IPS DF 6.9 (cell line): ENCODE results near the gene NME3.

Experiments
- DNase-seq: peaks from one replicate; pipeline ENCODE4 v3.0.0-alpha.2; 2013; ENCODE audit warnings: low read depth, low spot score
- H3K27ac ChIP-seq: one replicate; pipeline ENCODE4 v1.5.1; 2013; ENCODE audit warnings: low read length, control low read depth
- H3K27me3 ChIP-seq: 2 replicates; pipeline ENCODE4 v1.6.1; 2013; ENCODE audit warnings: mild to moderate bottlenecking, low read length; ENCODE audit not compliant: control insufficient read depth, insufficient read depth
- H3K36me3 ChIP-seq: 2 replicates; pipeline ENCODE4 v1.6.1; 2013; ENCODE audit warnings: low read length; ENCODE audit not compliant: control insufficient read depth, insufficient read depth
- H3K4me1 ChIP-seq: 2 replicates; pipeline ENCODE4 v1.6.1; 2013; ENCODE audit warnings: low read length; ENCODE audit not compliant: control insufficient read depth, insufficient read depth
- H3K4me3 ChIP-seq: 2 replicates; pipeline ENCODE4 v1.5.1; 2013; ENCODE audit warnings: mild to moderate bottlenecking, low read length
- H3K9me3 ChIP-seq: 2 replicates; pipeline ENCODE4 v1.6.1; 2013; ENCODE audit warnings: low read length, inconsistent platforms; ENCODE audit not compliant: control insufficient read depth, insufficient read depth
- WGBS: extraction: QIAGEN DNeasy Blood & Tissue Kit; methylation state at CpG from one replicate; pipeline ENCODE4 v1.1.7; 2013; ENCODE audit warnings: mixed read lengths, missing lambda C conversion rate; ENCODE audit not compliant: insufficient read length, insufficient coverage; 5-methylcytosine and 5-hydroxymethylcytosine counted together

The NME3 gene

DNA sequence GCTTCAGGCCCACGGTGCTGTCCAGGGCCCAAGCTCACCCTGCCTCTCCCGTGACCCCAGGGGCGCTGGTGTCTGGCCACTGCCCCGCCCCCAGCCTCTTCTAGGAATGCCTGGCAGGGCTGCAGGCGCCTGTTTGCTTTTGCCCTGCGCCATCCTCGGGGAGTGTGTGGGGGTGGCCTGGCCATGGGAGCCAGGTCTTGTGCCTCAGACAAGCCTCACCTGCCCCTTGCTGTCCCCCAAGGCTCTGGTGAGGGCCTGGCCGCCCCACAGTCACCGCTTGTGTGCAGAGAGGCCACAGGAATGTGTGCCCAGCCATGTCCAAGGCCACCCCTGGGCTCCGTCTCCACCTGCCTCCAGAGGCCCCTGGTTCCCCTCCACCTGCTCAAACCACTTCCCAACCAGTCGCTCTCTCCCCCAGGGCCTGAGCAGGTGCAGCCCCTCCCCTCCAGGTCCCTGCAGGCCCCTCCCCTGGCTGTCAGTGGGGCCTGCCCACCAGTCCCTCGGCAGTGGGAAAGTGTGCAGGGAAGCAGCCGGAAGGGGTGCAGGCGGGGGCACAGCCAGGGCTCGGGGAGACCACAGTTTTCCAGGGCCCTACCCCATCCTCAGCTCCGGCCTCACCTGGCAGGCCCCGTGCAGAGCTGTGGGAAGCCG, 23.0 kb upstream of the NME3 start:
- DNase-seq, result no peak
- no peak overlapping the region for H3K4me3 ChIP-seq
- WGBS, result no CpG with 5 or more reads among the region's 18 CpGs
- peaks cover 3% of the 10 kb centered on the region for H3K9me3 ChIP-seq
- H3K27me3 ChIP-seq, result no peaks in the 10 kb centered on the region
- no peaks in the 10 kb centered on the region; the same call in 1 of the 2 replicates for H3K4me1 ChIP-seq
- H3K27ac ChIP-seq, result no peak overlapping the region
- peaks cover 3% of the 10 kb centered on the region for H3K36me3 ChIP-seq

- no CpG with 5 or more reads among the region's 28 CpGs for WGBS
- peaks cover 7% of the 10 kb centered on the region for H3K36me3 ChIP-seq
- H3K9me3 ChIP-seq, result peaks cover 1% of the 10 kb centered on the region
- DNase-seq, result no peak
- no peak within 1 kb of the TSS for H3K4me3 ChIP-seq
- H3K27ac ChIP-seq, result no peak within 1 kb of the TSS
- H3K27me3 ChIP-seq, result no peaks in the 10 kb centered on the region
- no peaks in the 10 kb centered on the region; the same call in 1 of the 2 replicates for H3K4me1 ChIP-seq
These were observed 22.4 kb upstream of the NME3 start, which contains the start of gene IGFALS for GRCh38 chr16:1793578-1794220. Gene IGFALS, minus strand, starts transcription at chr16:1793705. Its CDS starts 53 bp downstream, at chr16:1793652.

DNA sequence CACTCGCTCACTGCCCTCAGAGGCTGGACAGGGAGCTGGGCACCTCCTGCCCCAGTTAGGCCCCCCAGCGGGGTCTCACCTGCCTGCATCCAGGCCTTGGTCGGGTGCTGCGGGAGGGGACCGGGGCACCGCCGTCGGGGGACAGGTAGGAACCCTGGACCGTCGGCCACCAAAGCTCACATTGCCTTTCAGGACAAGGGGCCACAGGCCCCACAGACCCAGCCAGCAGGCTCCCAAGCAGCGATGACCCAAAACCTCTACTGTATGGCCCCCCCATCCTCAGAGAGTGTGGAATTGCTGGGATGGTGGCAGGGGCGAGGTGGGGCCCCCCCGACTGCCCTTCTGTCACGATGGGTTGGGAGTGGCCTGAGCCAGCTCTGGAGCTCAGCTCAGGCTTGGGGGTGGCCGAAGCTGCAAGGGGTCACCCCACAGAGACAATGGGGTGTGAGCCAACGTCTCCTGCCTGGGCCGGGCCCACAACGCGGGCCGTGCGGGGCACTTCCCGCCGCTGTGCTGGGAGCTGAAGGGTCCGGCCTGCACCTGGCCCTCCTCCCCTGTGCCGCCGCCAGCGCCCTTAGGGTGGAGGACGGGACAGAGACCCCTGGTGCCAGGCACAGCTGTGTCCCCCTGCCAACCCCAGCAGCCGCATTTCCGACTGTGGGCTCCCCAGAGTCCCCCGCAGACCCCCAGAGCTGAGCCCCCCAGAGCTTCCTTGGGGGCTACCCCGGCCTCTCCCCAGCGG, 21.7 kb upstream of the NME3 start:
- Histone ChIP-seq H3K27me3 (no peaks in the 10 kb centered on the region), H3K4me3 (no peak overlapping the region), H3K36me3 (peaks cover 14% of the 10 kb centered on the region), H3K4me1 (no peaks in the 10 kb centered on the region; the same call in 1 of the 2 replicates), H3K9me3 (no peaks in the 10 kb centered on the region; the same call in 1 of the 2 replicates), H3K27ac (no peak overlapping the region)
- DNase-seq, result no peak
- WGBS, result no CpG with 5 or more reads among the region's 33 CpGs

DNA sequence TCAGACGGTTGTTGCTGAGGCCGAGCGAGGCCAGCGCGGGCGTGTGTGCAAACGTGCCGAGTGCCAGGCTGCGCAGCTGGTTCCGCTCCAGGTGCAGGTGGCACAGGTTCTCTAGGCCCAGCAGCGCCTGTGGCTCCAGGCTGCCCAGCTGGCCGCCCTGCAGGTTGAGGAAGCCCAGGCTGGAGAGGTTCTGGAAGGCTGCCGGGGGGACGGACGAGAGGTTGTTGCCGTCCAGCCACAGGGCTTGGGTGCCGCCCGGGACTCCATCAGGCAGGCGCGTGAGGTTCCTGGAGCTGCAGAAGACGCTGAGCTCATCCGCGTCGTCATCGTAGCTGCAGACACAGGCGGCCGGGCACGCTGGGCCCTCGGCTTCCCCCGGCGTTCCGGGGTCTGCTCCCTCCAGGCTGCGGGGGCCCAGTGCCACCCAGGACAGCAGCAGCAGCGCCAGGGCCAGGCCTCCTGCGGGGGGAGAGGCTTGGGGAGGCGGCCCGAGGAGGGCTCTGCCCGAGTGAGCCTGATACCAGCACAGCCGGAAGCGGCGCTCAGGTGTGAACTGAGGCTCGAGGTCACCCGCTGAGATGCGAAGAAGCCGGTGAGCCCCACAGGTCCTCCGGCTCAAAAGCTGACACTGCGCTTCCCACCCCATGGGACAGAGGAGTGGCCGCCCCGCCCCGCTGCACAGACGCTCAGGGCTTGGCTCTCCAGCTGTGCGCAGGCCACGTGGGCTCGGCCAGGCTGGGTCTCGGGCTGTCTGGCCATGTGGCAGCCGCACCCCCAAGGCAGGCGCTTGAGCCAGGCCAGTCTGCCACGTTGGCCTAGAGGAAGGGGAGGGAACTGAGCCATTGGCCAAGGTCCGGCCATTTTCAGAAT, 20.8 kb upstream of the NME3 start:
- no peak overlapping the region for H3K27ac ChIP-seq
- no peak for DNase-seq
- WGBS, result no CpG with 5 or more reads among the region's 59 CpGs
- H3K9me3 ChIP-seq, result no peaks in the 10 kb centered on the region; the same call in 1 of the 2 replicates
- H3K27me3 ChIP-seq, result no peaks in the 10 kb centered on the region
- peaks cover 17% of the 10 kb centered on the region for H3K36me3 ChIP-seq
- H3K4me1 ChIP-seq, result no peaks in the 10 kb centered on the region; the same call in 1 of the 2 replicates
- H3K4me3 ChIP-seq, result no peak overlapping the region

GRCh38 chr16:1791256-1791942, 20.1 kb upstream of the NME3 start:
- H3K4me3 ChIP-seq, result no peak overlapping the region
- no peak overlapping the region for H3K27ac ChIP-seq
- H3K27me3 ChIP-seq, result no peaks in the 10 kb centered on the region
- peaks cover 24% of the 10 kb centered on the region for H3K36me3 ChIP-seq
- H3K9me3 ChIP-seq, result no peaks in the 10 kb centered on the region
- DNase-seq, result no peak
- no CpG with 5 or more reads among the region's 53 CpGs for WGBS
- H3K4me1 ChIP-seq, result no peaks in the 10 kb centered on the region; the same call in 1 of the 2 replicates

DNA sequence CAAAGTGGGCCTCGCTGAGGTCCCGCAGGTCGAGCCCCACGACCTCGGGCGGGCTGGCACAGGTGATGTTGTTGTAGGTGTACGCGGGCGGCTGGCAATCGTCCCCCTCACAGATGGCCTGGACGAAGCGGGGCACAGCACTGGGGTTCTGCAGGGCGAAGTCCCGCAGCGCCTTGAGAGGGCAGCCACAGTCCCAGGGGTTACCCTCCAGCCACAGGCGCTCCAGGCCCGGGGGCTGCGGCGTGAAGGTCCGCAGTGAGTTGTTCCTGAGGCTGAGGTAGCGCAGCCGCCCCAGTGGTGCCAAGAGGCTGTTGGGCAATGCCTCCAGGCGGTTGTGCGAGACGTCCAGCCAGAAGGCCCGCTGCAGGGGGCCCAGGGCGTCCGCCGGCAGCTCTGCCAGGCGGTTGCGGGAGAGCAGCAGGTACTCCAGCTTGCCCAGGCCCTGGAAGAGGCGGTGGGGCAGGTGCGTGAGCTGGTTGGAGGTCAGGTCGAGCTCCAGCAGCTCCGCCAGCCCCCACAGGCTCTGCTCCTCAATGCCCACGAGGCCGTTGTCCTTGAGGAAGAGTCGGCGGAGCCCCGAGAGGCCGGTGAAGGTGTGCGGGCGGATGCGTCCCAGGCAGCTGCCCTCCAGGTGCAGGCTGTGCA, 19.4 kb upstream of the NME3 start:
- Histone ChIP-seq H3K27ac (no peak overlapping the region), H3K9me3 (no peaks in the 10 kb centered on the region), H3K27me3 (no peaks in the 10 kb centered on the region), H3K4me3 (no peak overlapping the region), H3K36me3 (peaks cover 27% of the 10 kb centered on the region), H3K4me1 (no peaks in the 10 kb centered on the region; the same call in 1 of the 2 replicates)
- DNase-seq, result no peak
- no CpG with 5 or more reads among the region's 44 CpGs for WGBS

DNA sequence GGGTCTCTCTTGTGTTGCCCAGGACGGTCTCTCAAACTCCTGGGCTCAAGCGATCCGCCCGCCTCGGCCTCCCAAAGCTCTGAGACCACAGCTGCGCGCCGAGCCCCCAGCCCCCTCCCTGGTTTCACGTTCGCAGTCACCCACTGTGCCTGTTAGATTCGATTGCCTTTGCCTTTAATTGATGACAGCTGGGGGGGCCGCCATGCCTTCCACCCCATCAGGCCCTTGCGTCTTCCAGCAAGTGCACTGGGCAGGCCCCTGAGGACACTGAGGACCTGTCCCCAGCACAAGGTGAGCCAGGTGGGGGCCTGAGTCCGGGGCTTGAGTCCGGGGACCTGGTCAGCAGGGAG, 18.9 kb upstream of the NME3 start:
- Histone ChIP-seq H3K36me3 (peaks cover 27% of the 10 kb centered on the region), H3K4me3 (no peak overlapping the region), H3K9me3 (no peaks in the 10 kb centered on the region), H3K27ac (no peak overlapping the region), H3K27me3 (no peaks in the 10 kb centered on the region), H3K4me1 (no peaks in the 10 kb centered on the region; the same call in 1 of the 2 replicates)
- no CpG with 5 or more reads among the region's 15 CpGs for WGBS
- no peak for DNase-seq

- WGBS, result no CpG with 5 or more reads among the region's 25 CpGs
- Histone ChIP-seq H3K27me3 (no peaks in the 10 kb centered on the region), H3K4me3 (no peak overlapping the region), H3K4me1 (no peaks in the 10 kb centered on the region; the same call in 1 of the 2 replicates), H3K36me3 (peaks cover 31% of the 10 kb centered on the region), H3K27ac (no peak overlapping the region), H3K9me3 (no peaks in the 10 kb centered on the region)
- no peak for DNase-seq
These were observed 18.3 kb upstream of the NME3 start for GRCh38 chr16:1789643-1790045.

DNA sequence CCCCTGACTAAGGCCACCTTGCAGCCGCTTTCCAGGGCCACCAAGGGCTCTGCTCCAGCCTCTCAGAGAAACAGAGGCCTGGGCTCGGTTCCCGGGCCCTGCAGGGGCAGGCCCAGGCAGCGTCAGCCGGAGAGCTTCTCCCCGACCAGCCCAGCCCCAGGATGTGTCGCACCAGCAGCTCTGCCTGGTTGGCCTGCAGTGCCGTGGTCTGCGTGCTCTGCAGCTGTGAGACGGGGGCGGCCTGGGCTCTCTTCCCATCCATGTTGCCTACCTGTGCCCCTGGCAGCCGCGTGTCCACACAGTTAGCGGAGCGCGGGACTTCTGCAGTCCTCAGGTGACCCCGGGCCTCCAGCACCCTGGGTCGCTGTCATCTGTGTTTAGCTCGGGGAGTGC, 17.4 kb upstream of the NME3 start:
- no CpG with 5 or more reads among the region's 19 CpGs for WGBS
- Histone ChIP-seq H3K36me3 (peaks cover 31% of the 10 kb centered on the region), H3K27ac (no peak overlapping the region), H3K27me3 (no peaks in the 10 kb centered on the region), H3K4me3 (no peak overlapping the region), H3K4me1 (no peaks in the 10 kb centered on the region; the same call in 1 of the 2 replicates), H3K9me3 (no peaks in the 10 kb centered on the region)
- no peak for DNase-seq
